Ovary (tissue), 3 donors: Measurements from ENCODE around the gene IFT88.

ENCODE experiments used
- CTCF ChIP-seq, 3 donors: fragments of 450-650 bp in 2 of 3; fragments of 200-600 bp in 1 of 3; IDR thresholded peaks; one replicate each; pipeline versions ENCODE4 v1.5.1 to v1.8.0; 2016 to 2022; ENCODE audit warnings: antibody characterized with exemption in 3 of 3, mild to moderate bottlenecking in 1 of 3
- EP300 ChIP-seq: sonication (generic); formaldehyde crosslinking; IDR thresholded peaks from one replicate; pipeline ENCODE4 v1.6.1; 2017; ENCODE audit warnings: antibody characterized with exemption
- POLR2A ChIP-seq: fragments of 450-650 bp; IDR thresholded peaks from one replicate; pipeline ENCODE4 v1.6.1; 2017; ENCODE audit warnings: antibody characterized with exemption, mild to moderate bottlenecking, moderate library complexity
- donor health status: DM: no; HTN: no; CAD: no.

GRCh38 chr13:20720499-20720898 lies 153.5 kb downstream of the IFT88 start:
- no peak for TF ChIP-seq EP300
- TF ChIP-seq POLR2A, result no peak
- TF ChIP-seq CTCF (IDR thresholded peaks at IDR 0.05), result no peak
